HFF-Myc (cell line): ENCODE data around the gene TBC1D14.
"Not testable (repeated sequence)": the region's sequence is repeated elsewhere in the genome, so short reads cannot be mapped to it uniquely, and the experiment has no call there.

Source experiments
- DNase-seq: peaks from one replicate; pipeline ENCODE4 v3.0.0-alpha.2; 2011; ENCODE audit warnings: low read depth; ENCODE audit errors: extremely low read depth
- H3K4me3 ChIP-seq: replicated peaks from 2 replicates; pipeline ENCODE4 v1.5.1; 2011; ENCODE audit warnings: low read depth, mild to moderate bottlenecking, control low read depth, low read length
- TF ChIP-seq, protein P1 (sequence below): IDR thresholded peaks from 2 replicates; pipeline ENCODE4 v1.5.1; 2012; ENCODE audit warnings: mild to moderate bottlenecking, low read depth, low read length, control low read depth; ENCODE audit errors: missing control alignments

Gene TBC1D14

DNA sequence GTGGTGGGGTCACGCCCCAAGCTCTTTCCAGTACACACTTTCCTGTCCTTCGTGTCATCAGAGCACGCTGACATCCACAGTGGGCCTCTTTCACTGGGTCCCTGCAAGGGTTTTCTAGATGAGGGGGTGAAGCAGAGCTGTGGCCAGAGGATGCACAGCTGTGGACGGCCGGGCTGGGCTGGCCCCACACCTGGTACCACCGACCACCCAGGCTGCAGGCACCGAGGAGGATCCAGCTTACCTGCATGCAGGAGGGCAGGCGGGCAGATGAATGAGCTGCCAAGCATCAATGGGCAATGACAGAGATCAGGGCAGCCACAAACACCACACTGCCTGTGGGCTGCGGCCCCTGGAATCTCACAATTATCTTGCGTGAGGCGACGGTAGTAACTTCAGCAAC lies 167.7 kb downstream of the TBC1D14 start:
- no peak overlapping the region for H3K4me3 ChIP-seq
- TF ChIP-seq, protein P1, sequence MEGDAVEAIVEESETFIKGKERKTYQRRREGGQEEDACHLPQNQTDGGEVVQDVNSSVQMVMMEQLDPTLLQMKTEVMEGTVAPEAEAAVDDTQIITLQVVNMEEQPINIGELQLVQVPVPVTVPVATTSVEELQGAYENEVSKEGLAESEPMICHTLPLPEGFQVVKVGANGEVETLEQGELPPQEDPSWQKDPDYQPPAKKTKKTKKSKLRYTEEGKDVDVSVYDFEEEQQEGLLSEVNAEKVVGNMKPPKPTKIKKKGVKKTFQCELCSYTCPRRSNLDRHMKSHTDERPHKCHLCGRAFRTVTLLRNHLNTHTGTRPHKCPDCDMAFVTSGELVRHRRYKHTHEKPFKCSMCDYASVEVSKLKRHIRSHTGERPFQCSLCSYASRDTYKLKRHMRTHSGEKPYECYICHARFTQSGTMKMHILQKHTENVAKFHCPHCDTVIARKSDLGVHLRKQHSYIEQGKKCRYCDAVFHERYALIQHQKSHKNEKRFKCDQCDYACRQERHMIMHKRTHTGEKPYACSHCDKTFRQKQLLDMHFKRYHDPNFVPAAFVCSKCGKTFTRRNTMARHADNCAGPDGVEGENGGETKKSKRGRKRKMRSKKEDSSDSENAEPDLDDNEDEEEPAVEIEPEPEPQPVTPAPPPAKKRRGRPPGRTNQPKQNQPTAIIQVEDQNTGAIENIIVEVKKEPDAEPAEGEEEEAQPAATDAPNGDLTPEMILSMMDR, result no peak
- DNase-seq, result no peak

DNA sequence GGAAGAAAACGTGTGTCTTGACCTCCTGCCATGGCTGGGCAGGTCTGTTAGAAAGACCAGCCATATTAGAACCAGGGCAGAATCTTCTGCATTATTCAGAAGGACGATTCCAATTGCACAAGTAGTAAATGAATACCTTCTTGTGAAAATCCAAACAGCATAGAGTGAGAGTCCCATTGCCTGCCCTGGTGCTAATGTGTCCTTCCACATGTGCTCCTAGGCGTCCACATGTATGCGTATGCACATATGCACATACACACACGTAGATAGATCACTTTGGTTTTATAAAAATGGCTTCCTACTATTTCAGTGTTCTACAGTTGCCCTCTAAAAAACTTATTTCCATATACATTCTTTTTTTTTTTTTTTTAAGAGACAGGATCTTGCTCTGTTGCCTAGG lies 168.4 kb downstream of the TBC1D14 start:
- DNase-seq, result no peak
- H3K4me3 ChIP-seq, result no peak overlapping the region
- TF ChIP-seq, protein P1, result no peak

DNA sequence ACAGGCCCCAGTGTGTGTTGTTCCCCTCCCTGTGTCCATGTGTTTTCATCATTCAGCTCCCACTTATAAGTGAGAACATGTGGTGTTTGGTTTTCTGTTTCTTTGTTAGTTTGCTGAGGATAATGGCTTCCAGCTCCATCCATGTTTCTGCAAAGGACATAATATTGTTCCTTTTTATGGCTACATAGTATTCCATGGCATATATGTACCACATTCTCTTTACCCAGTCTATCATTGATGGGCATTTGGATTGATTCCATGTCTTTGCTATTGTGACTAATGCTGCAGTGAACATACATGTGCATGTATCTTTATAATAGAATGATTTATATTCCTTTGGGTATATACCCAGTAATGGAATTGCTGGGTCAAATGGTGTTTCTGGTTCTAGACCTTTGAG lies 169.9 kb downstream of the TBC1D14 start:
- DNase-seq, H3K4me3 ChIP-seq: not testable (repeated sequence)

- H3K4me3 ChIP-seq, DNase-seq: not testable (repeated sequence)
These were observed 170.3 kb downstream of the TBC1D14 start for GRCh38 chr4:7079909-7080308.
